Stomach (tissue), 9 donors: ENCODE results near the gene ASAP2. TPM values are rescaled to one million over a fixed set of nuclear protein-coding genes. Genes with fewer than 3 reads are reported as not detected.
A peak's percentile ranks its signal among the peaks of the same experiment; 100 is the strongest.

Source experiments
- DNase-seq, 2 donors: peaks; one replicate each; pipeline versions ENCODE4 v3.0.0 to v3.0.0-alpha.2; 2013 to 2019
- H3K27ac ChIP-seq, 5 donors: fragments of 200-600 bp in 4 of 5; sonication (generic) in 4 of 5; one replicate each; pipeline ENCODE4 v1.5.1; 2013 to 2019; ENCODE audit warnings: mild to moderate bottlenecking in 1 of 5, moderate library complexity in 1 of 5
- H3K27me3 ChIP-seq, 3 donors: fragments of 200-600 bp; sonication (generic); one replicate each; pipeline ENCODE4 v1.5.1; 2017 to 2019; ENCODE audit warnings: mixed run types in 1 of 3
- H3K36me3 ChIP-seq, 4 donors: fragments of 200-600 bp; sonication (generic); 1 replicate in 3 of 4; 2 replicates in 1 of 4; pipeline ENCODE4 v1.5.1; 2016 to 2019
- H3K4me1 ChIP-seq, 4 donors: fragments of 200-600 bp; sonication (generic); one replicate each; pipeline ENCODE4 v1.5.1; 2016 to 2019
- H3K4me3 ChIP-seq, 4 donors: fragments of 200-600 bp; sonication (generic) in 3 of 4; one replicate each; pipeline ENCODE4 v1.5.1; 2016 to 2019; ENCODE audit warnings: mild to moderate bottlenecking in 1 of 4
- H3K9me3 ChIP-seq, 4 donors: fragments of 200-600 bp; sonication (generic); one replicate each; pipeline ENCODE4 v1.5.1; 2016 to 2019
- EP300 ChIP-seq: sonication (generic); formaldehyde crosslinking; IDR thresholded peaks from one replicate; pipeline ENCODE4 v1.6.1; 2017; ENCODE audit warnings: antibody characterized with exemption
- POLR2A ChIP-seq, 4 donors: fragments of 450-650 bp; IDR thresholded peaks; one replicate each; pipeline ENCODE4 v1.6.1; 2016; ENCODE audit warnings: antibody characterized with exemption in 4 of 4, control low read depth in 2 of 4, mild to moderate bottlenecking in 1 of 4, moderate library complexity in 1 of 4
- POLR2AphosphoS5 ChIP-seq, 3 donors: sonication (generic); formaldehyde crosslinking; IDR thresholded peaks; one replicate each; pipeline ENCODE4 v1.6.1; 2016; ENCODE audit warnings: antibody characterized with exemption in 3 of 3
- WGBS, 5 donors: extraction: QIAGEN DNeasy Blood & Tissue Kit in 3 of 5; methylation state at CpG; one replicate each; pipeline versions ENCODE4 v1.1.5 to v1.1.7; 2013 to 2018; 5-methylcytosine and 5-hydroxymethylcytosine counted together
- intact Hi-C: fragments of 100-400 bp; cut with DNase I; formaldehyde crosslinking; loops from one replicate; pipeline ENCODE4 v1.15.1; 2023; ENCODE audit warnings: low total_unique reads
- polyA plus RNA-seq, 3 donors: library from polyadenylated mRNA; stranded (reverse); fragments of 200-250 nt; gene quantifications; one replicate each; pipeline ENCODE4 v1.2.3, GENCODE V29; 2013
- total RNA-seq, 5 donors: library from RNA; depleted of rRNA; stranded (reverse); fragments of >200 nt; gene quantifications; one replicate each; pipeline versions ENCODE4 v1.1.0 to v1.2.3, GENCODE V29; 2014 to 2016
- TF ChIP-seq, protein P1 (sequence below), 7 experiments: fragments of 450-650 bp in 4 of 7; fragments of 200-600 bp in 3 of 7; sonication (generic) in 3 of 7; IDR thresholded peaks; one replicate each; pipeline ENCODE4 v1.5.1; 2016 to 2019; ENCODE audit warnings: antibody characterized with exemption in 7 of 7, control low read depth in 2 of 7, mild to moderate bottlenecking in 1 of 7
- donor health status: healthy with polysubstance abuse.
- donor health status: Bipolar disorder and iron deficiency.
- donor health status: healthy.

The ASAP2 gene
- total and polyA plus RNA-seq, 8 donors = 9.7 to 55.4 (median 33.7) TPM

DNA sequence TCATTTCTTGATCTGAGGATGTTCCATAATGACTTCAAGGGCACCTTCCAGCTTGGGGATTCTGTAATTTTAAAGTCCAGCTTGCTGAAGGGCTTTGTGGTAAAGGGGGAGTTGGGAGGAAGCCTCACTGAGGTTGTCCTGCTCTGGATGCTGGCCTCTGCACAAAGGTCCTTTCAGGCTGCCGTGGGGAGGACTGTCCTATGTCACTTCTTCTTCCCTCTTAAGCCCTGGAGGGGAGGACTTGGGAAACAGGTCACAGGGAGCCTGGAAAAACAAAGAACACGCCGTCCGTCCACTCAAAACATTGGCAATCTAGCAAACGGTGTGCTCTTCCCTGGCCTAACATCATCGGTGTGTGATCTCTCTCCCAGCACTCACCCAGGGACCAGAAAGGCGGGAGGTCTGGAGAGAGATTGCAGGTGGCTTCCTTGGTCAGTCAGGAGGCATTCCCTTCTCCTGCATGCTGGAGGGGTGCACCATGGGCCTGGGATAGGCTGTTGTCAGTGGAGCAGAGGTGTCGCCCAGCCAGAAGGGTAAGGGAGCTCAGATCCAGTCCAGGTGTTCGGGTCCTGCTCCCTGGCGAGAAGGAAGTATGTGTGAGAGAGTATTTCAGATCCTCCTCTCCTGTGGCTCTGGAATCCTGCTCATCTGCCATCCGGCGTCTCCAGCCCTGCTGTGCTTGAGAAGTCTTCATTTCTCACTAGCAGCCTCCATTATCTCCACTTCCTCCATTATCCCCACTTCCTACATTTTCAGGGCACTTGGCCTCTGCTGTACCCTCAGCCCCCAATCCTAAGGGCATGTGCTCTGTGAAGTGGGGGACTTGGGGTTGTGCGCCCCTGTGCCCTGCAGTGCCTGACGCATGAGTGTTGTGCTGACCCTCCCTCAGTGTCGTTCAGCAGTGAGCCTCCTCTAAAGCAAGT lies 20.1 kb downstream of the ASAP2 start:
- TF ChIP-seq POLR2AphosphoS5 (IDR thresholded peaks at IDR 0.05) = no peak
- TF ChIP-seq, protein P1, sequence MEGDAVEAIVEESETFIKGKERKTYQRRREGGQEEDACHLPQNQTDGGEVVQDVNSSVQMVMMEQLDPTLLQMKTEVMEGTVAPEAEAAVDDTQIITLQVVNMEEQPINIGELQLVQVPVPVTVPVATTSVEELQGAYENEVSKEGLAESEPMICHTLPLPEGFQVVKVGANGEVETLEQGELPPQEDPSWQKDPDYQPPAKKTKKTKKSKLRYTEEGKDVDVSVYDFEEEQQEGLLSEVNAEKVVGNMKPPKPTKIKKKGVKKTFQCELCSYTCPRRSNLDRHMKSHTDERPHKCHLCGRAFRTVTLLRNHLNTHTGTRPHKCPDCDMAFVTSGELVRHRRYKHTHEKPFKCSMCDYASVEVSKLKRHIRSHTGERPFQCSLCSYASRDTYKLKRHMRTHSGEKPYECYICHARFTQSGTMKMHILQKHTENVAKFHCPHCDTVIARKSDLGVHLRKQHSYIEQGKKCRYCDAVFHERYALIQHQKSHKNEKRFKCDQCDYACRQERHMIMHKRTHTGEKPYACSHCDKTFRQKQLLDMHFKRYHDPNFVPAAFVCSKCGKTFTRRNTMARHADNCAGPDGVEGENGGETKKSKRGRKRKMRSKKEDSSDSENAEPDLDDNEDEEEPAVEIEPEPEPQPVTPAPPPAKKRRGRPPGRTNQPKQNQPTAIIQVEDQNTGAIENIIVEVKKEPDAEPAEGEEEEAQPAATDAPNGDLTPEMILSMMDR (IDR thresholded peaks at IDR 0.05) = no peak

DNA sequence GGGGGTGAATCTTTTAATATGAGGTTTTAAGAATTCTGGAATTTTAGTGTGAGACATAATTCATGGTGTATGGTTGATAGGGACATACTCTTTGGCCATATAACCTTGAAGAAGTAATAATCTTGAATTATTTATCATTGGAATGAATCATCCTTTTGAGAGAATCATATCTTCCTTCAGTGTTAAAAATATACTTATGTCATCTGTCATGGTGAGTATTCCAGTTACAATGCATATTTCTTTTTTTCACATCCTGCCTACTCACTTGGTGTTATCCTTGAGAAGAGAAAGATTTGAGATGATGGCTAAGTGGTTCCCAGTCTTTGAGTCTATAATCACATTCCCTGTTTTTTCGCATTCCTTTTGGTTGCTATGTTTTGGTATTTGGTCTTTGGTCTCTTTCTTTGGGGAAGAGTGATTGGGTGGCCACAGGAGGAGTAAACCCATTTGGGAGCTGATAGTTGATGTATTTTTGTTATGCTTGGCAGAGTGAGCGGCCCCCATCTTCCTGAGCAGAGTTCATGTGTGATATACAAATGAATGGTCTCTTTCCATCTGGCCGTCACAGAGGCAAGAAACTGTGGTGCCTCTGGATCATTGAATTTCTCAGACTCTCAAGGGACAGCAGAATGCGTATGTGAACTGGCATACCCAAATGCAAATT lies 21.6 kb downstream of the ASAP2 start:
- Histone ChIP-seq H3K9me3 (no peaks in the 10 kb centered on the region), H3K27me3 (no peaks in the 10 kb centered on the region), H3K4me3 (no peak overlapping the region), H3K4me1 (peaks cover 35 to 86% (median 57%) of the 10 kb centered on the region in 4 donors), H3K36me3 (no peaks in the 10 kb centered on the region), H3K27ac (peak overlapping the region in 2 of 5 donors; percentile 2 to 17)
- 79 to 94% (median 87%) methylated on average over 4 of the region's 4 CpGs for WGBS, 5 donors
- no peak for DNase-seq
- intact Hi-C loops = no loop called here
- TF ChIP-seq POLR2AphosphoS5 (IDR thresholded peaks at IDR 0.05) (no peak), POLR2A (IDR thresholded peaks at IDR 0.05) (no peak), EP300 (no peak)
- TF ChIP-seq, protein P1 (IDR thresholded peaks at IDR 0.05) = no peak

More for the DNA sequence above, 20.1 kb downstream of the ASAP2 start:
- no peak overlapping the region for H3K4me3 ChIP-seq
- no peaks in the 10 kb centered on the region for H3K9me3 ChIP-seq
- H3K27me3 ChIP-seq = no peaks in the 10 kb centered on the region
- no peaks in the 10 kb centered on the region for H3K36me3 ChIP-seq
- intact Hi-C loops = no loop called here
- 74 to 79% (median 78%) methylated on average over 15 of the region's 15 CpGs for WGBS, 5 donors
- peaks cover 39 to 92% (median 59%) of the 10 kb centered on the region in 4 donors for H3K4me1 ChIP-seq
- DNase-seq = no peak
- peak overlapping the region in 1 of 5 donors; percentile 17 for H3K27ac ChIP-seq

DNA sequence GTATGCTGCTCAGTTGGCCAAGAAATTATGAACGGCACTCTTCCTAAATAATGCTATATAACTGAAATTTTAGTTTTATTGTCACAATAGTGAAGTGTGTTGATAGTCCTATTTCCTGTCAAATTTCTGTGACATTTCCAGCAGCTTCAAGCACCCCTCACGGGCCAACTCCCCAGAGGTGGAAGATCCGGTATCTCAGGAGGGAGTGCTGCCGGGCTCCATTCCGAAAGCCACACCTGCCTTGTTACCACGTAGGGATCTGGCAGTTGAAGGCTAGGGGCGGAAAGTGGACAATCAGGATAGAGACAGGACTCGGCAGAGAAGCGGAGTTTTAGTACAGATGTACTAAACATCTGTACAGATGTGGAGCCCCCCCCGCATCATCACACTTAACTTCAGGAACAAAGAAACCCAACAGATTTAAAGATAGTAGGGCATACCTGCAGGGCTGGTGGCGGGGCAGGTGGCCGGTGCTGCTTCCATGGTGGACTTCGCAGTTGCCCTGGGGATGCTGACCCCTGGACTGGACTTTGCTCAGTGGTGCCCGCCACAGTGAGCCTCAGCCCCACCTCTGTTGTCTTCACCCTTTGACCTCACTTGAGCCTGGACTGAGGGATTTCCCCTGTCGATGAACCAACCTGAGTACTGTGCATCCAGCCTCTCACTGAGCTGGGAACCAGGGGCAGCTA lies 22.3 kb downstream of the ASAP2 start:
- Histone ChIP-seq H3K9me3 (no peaks in the 10 kb centered on the region), H3K4me1 (peaks cover 36 to 80% (median 62%) of the 10 kb centered on the region in 4 donors), H3K4me3 (no peak overlapping the region), H3K27me3 (no peaks in the 10 kb centered on the region), H3K27ac (peak overlapping the region in 3 of 5 donors; percentile 2 to 64 (median 31)), H3K36me3 (no peaks in the 10 kb centered on the region)
- intact Hi-C loops = no loop called here
- TF ChIP-seq POLR2A (IDR thresholded peaks at IDR 0.05) = no peak
- TF ChIP-seq, protein P1 (IDR thresholded peaks at IDR 0.05) = no peak
- no peak for TF ChIP-seq EP300
- no peak for TF ChIP-seq POLR2AphosphoS5 (IDR thresholded peaks at IDR 0.05)
- no peak for DNase-seq
- 76 to 87% (median 80%) methylated on average over 14 to 15 of the region's 15 CpGs for WGBS, 5 donors

DNA sequence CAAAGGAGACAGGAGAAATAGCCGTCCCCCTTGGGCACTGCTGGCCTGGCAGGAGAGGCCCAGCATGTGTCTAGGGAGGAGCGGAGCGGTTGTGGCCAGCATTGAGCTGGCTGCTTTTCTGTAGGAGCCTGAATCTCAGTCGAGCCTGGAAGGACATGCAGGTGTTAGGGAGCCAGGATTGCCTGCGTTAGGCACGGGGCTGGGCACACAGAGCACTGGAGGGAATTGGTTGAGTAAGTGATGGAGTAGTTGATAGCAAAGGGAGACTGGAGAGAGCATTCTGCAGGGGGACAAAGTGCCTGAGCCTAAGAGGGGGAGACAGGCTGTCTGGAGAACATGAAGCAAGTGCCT lies 22.8 kb downstream of the ASAP2 start:
- H3K27ac ChIP-seq = peak overlapping the region in 2 of 5 donors; percentile 31 to 64
- intact Hi-C loops = no loop called here
- peaks cover 42 to 80% (median 66%) of the 10 kb centered on the region in 4 donors for H3K4me1 ChIP-seq
- no peaks in the 10 kb centered on the region for H3K36me3 ChIP-seq
- no peak for DNase-seq
- TF ChIP-seq POLR2A (IDR thresholded peaks at IDR 0.05) = no peak
- 78 to 91% (median 83%) methylated on average over 6 of the region's 6 CpGs for WGBS, 5 donors
- no peaks in the 10 kb centered on the region for H3K9me3 ChIP-seq
- H3K27me3 ChIP-seq = no peaks in the 10 kb centered on the region
- H3K4me3 ChIP-seq = no peak overlapping the region
